GM19467 (cell line): Measurements from ENCODE around the gene YIPF6.
"Not testable (repeated sequence)": the region's sequence is repeated elsewhere in the genome, so short reads cannot be mapped to it uniquely, and the experiment has no call there.

Experiments used
- ATAC-seq: cut with Tn5 transposase; IDR thresholded peaks from one replicate; pipeline ENCODE4 v1.9.1; 2021; ENCODE audit warnings: mild to moderate bottlenecking, moderate library complexity; ENCODE audit not compliant: unreplicated experiment

YIPF6 gene

DNA sequence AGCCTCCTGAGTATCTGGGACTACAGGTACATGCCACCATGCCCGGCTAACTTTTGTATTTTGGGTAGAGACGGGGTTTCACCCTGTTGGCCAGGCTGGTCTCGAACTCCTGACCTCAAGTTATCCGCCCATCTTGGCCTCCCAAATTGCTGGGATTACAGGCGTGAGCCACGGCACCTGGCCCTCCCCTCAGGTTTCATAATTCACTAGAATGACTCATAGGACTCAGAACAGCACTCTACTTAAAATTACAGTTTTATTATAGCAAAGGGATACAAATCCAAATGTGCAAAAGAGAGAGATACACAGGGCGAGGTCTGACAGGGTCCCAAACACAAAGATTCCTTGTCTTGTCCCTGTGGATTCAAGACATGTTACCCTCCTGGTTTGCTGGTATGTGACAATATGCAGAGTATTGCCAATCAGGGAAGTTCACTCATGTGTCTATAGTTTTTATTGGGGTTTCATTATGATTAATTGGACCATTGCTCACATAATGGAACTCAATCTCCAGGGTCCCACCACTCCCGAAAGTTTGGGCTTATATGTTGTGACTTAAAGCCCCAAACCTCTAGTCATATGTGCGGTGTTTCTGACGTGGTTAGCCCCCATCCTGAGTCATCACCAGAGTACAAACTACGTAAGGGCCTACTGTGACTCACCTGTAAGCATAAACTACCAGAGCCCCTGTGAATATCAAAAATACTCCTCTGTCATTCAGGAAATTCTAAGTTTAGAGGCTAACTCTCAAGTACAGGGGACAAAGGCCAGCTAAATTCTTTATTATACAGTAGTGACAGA, 5.2 kb downstream of the YIPF6 start:
- ATAC-seq, result no peak

- ATAC-seq, result no peak
Measured at GRCh38 chrX:68506649-68507048, 7.8 kb downstream of the YIPF6 start.

DNA sequence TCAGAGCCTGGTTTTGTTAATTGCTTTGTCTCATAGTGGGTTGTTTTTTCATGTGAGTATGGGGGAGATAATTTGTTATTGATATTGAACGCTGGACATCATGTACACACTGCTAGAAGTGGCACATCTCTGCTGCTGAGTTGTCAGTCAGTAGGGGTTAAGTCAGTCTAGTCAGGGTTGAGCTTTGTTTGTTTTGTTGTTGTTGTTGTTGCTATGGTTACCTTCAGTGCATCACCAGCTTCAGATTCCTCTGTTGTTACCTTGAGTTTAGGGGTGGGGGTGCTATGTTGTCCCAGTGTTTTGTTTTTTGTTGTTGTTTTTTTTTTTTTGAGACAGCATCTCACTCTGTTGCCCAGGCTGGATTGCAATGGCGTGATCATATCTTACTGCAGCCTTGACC, 9.9 kb downstream of the YIPF6 start:
- ATAC-seq, result no peak

GRCh38 chrX:68511255-68511654, 12.4 kb downstream of the YIPF6 start:
- peak; percentile 75 for ATAC-seq

DNA sequence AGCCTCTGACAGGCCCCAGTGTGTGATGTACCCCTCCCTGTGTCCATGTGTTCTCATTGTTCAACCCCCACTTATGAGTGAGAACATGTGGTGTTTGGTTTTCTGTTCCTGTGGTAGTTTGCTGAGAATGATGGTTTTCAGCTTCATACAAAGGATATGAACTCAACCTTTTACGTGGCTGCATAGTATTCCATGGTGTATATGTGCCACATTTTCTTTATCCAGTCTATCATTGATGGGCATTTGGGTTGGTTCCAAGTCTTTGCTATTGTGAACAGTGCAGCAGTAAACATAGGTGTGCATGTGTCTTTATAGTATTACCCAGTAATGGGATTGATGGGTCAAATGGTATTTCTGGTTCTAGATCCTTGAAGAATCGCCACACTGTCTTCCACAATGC, 25.8 kb downstream of the YIPF6 start:
- not testable (repeated sequence) for ATAC-seq

- ATAC-seq, result no peak
Measured at GRCh38 chrX:68532831-68533533, 34.1 kb downstream of the YIPF6 start.

- ATAC-seq, result no peak
Measured at GRCh38 chrX:68533656-68534055, 34.8 kb downstream of the YIPF6 start.

- ATAC-seq, result no peak
Measured at GRCh38 chrX:68534691-68535090, 35.8 kb downstream of the YIPF6 start.

DNA sequence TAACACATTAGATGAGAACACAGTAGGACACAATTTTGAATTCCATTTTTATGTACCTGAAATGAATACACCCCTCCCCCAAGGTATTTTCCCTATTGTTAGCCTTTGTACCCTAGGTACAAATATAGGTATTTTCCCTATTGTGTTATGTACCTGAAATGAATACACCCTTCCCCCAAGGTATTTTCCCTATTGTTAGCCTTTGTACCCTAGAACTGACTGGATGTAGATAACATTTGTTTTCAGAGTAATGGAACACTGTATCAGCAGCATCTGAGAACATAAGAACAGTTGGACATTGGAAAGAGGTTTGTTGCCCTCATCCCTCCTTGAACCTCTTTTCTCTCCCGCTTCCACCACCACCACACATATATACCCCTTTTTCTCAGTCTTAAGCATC, 37.6 kb downstream of the YIPF6 start:
- no peak for ATAC-seq

GRCh38 chrX:68536884-68537283, 38.0 kb downstream of the YIPF6 start:
- no peak for ATAC-seq

DNA sequence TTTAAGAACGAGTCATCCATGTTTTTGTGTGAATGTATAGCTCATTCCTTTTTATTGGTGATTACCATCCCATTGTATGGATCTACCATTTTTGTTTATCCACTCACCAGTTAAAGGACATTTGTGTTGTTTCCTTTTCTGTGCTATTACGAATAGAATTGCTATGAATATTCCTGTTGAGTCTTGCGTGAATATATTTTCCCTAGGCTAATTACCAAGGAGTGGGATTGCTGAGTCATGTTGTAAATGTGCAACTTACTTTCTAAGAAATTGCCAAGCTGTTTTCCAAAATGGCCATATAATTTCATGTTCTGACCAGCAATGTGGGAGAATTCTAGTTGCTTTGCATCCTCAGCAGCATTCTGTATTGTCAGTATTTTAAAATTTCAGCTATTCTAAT, 51.3 kb downstream of the YIPF6 start:
- ATAC-seq, result no peak

GRCh38 chrX:68556036-68556435, 57.2 kb downstream of the YIPF6 start:
- ATAC-seq, result no peak

- not testable (repeated sequence) for ATAC-seq
Measured at GRCh38 chrX:68557126-68557525, 58.3 kb downstream of the YIPF6 start.

- ATAC-seq, result not testable (repeated sequence)
Measured at GRCh38 chrX:68559905-68560304, 61.1 kb downstream of the YIPF6 start.

DNA sequence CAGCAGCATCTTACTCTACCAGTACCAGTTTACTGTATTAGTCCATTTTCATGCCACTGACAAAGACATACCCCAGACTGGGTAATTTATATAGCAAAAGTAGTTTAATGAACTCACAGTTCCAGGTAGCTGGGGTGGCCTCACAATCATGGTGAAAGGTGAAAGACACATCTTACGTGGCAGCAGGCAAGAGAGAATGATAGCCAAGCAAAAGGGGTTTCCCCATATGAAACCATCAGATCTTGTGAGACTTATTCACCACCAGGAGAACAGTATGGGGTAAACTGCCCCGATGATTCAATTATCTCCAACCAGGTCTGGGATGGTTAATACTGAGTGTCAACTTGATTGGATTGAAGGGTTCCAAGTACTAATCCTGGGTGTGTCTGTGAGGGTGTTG, 69.3 kb downstream of the YIPF6 start:
- ATAC-seq, result no peak

DNA sequence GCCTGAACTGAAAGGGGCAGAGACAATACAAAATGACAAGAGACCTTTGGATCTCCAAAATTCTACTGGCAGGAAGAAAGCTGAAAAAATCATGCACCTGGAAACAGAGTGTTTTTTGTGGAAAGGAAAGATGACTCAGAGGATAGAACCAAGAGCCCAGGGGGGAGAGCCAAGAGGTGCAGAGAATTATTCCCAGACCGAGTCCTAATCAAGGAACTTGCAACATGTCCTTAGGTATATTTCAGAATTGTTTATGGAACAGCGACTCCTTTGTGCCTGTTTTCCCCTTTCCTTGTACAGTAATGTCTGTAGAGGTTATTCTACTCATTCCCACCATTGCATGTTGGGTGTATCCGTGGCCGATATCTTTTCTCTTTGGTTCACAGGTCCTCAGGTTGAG, 71.7 kb downstream of the YIPF6 start:
- ATAC-seq, result no peak

DNA sequence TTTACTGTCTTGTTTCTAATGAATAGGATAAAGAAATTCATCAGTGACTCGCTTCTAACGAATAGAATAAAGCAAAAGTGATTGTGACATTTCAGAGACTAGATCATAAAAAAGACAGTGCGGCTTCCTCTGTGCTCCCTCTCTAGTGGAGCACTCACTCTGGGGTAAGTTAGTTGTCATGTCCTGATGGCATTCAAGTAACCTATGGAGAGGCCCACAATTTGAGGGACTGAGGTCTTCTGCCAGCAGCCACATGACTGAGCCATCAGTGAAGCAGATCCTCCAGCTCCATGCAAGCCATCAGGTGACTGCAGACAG, 72.4 kb downstream of the YIPF6 start:
- ATAC-seq, result no peak

GRCh38 chrX:68571610-68572311, 72.9 kb downstream of the YIPF6 start:
- ATAC-seq, result peak; percentile 78

DNA sequence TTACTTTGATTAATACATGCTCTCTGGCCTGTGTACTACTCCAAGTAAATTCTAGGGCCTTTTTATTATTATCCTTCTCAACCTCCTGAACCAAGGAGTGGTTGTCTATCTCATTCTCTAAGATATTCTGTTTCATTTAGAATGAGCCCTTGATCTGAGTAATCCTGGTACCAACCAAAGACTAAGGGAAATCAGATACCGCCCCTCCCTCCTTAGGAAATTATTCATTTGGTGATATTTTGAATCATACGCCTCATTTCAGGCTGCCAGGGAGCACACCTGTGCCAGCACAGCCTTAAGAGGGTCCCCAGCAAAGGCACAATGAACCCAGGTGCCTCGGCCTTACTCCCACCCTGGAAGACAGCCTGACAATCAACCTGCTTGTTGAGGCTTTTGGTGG, 75.4 kb downstream of the YIPF6 start:
- no peak for ATAC-seq

DNA sequence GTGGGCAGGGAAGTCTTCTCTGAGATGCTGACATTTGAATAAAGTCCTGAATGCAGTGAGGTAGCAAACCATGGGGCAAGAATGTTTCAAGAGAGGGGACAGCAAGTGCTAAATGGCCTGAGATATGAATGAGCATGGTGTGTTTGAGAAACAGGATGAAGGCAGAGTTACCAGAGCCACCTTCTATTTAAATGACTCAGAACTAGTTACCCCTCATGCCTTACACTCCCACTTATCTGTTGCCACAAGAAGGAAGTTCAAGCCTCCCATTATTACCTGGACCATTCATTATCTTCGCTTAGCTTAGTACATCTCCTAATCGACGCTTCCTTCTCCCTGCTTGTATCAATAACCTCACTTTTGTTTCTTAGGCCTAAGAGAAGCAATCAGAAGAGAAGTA, 81.0 kb downstream of the YIPF6 start:
- ATAC-seq, result no peak

DNA sequence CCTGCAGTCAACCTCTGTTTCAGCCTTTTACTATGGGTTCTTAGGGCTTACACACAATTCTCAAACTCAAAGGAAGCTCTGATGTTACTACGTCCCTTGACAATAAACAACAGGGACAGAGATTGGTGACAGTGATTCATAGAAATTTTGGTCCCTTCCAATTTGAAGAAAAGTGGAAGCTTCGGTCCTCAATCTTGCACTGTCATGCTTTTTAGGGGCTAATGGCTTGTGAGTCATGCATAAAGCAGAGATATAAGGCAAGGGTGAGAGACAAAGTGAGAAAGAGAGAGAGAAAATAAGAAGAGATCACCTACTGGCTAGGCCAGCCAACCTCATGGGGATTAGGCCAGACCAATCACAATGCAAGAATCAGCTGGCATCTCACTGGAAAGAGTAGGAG, 85.4 kb downstream of the YIPF6 start:
- no peak for ATAC-seq
